ENCODE measurements around the gene SRGAP1. TPM values are rescaled to one million over a fixed set of nuclear protein-coding genes. Genes with fewer than 3 reads are reported as not detected.

Gene SRGAP1
- total and polyA plus RNA-seq, 9 of the 15 experiments (the other 6 are each of a cell fraction or from before 2014, with no cell fraction given), result 0.01 to 0.13 (median 0.04) TPM; not detected in 3

DNA sequence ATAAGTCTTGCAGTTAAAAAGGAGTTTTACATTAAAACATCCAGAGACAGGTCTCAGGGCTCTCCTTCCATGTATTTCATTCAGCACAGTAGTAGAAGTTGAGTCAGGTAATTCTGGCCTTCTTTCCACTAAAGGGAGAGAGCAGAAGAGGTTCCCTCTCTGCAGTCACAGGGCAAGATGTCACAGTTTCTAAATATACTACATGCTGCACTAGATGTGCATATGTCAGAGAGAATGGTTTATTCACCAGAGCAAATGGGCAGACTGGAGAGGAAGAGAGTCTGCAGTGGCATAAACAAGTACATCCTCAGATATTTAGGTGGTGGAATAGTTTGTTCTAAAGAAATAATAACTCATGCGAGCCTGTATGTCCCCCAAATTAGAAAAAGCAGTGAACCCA is 245.5 kb downstream of the SRGAP1 start (continued):
- TF ChIP-seq SRSF1 (IDR thresholded peaks at IDR 0.05; ENCODE audit: low read depth, low read length) (no peak), SIN3A (IDR thresholded peaks at IDR 0.05; ENCODE audit: borderline replicate concordance in 2 of 2, control insufficient read depth in 1 of 2, low read depth in 2 of 2, low read length in 2 of 2) (no peak)

DNA sequence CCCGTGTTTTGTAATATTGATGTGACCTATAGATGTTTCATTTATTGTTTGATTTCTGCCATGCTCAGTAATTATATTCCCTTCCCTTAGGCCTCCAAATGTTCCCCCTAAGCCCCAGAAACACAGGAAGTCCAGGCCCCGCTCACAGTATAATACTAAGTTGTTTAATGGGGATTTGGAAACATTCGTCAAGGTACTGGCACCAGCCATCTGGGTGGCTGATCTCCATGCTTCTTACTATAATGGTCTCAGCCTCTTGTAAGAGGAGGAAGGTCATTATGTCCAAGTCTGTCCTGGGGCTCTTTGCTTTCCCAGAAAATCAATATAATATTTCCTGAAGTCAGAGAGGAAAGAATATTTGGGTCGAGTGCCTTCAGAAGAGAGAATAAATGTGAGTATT is 246.7 kb downstream of the SRGAP1 start:
- H3K9me1 ChIP-seq (ENCODE audit: control insufficient read depth, insufficient read depth, low read length), result no peaks in the 10 kb centered on the region
- WGBS (ENCODE audit: insufficient coverage, low coverage, missing lambda C conversion rate), result 0% methylated on average over 4 of the region's 4 CpGs
- TF ChIP-seq, protein P1, sequence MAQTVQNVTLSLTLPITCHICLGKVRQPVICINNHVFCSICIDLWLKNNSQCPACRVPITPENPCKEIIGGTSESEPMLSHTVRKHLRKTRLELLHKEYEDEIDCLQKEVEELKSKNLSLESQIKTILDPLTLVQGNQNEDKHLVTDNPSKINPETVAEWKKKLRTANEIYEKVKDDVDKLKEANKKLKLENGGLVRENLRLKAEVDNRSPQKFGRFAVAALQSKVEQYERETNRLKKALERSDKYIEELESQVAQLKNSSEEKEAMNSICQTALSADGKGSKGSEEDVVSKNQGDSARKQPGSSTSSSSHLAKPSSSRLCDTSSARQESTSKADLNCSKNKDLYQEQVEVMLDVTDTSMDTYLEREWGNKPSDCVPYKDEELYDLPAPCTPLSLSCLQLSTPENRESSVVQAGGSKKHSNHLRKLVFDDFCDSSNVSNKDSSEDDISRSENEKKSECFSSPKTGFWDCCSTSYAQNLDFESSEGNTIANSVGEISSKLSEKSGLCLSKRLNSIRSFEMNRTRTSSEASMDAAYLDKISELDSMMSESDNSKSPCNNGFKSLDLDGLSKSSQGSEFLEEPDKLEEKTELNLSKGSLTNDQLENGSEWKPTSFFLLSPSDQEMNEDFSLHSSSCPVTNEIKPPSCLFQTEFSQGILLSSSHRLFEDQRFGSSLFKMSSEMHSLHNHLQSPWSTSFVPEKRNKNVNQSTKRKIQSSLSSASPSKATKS (CRISPR knock-in tag; IDR thresholded peaks at IDR 0.05), result no peak
- no peak for TF ChIP-seq WHSC1 (IDR thresholded peaks at IDR 0.05; ENCODE audit: low read length)
- TF ChIP-seq, protein P2, sequence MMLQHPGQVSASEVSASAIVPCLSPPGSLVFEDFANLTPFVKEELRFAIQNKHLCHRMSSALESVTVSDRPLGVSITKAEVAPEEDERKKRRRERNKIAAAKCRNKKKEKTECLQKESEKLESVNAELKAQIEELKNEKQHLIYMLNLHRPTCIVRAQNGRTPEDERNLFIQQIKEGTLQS (IDR thresholded peaks at IDR 0.05), result no peak
- TF ChIP-seq, protein P2 (CRISPR knock-in tag; conservative IDR thresholded peaks at IDR 0.05), result no peak
- TF ChIP-seq, protein P3, sequence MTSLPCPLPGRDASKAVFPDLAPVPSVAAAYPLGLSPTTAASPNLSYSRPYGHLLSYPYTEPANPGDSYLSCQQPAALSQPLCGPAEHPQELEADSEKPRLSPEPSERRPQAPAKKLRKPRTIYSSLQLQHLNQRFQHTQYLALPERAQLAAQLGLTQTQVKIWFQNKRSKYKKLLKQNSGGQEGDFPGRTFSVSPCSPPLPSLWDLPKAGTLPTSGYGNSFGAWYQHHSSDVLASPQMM (CRISPR knock-in tag; IDR thresholded peaks at IDR 0.05), result no peak
- TF ChIP-seq, protein P4, sequence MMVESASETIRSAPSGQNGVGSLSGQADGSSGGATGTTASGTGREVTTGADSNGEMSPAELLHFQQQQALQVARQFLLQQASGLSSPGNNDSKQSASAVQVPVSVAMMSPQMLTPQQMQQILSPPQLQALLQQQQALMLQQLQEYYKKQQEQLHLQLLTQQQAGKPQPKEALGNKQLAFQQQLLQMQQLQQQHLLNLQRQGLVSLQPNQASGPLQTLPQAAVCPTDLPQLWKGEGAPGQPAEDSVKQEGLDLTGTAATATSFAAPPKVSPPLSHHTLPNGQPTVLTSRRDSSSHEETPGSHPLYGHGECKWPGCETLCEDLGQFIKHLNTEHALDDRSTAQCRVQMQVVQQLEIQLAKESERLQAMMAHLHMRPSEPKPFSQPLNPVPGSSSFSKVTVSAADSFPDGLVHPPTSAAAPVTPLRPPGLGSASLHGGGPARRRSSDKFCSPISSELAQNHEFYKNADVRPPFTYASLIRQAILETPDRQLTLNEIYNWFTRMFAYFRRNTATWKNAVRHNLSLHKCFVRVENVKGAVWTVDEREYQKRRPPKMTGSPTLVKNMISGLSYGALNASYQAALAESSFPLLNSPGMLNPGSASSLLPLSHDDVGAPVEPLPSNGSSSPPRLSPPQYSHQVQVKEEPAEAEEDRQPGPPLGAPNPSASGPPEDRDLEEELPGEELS (CRISPR knock-in tag; IDR thresholded peaks at IDR 0.05; ENCODE audit: borderline replicate concordance), result no peak
- no peak for TF ChIP-seq YY1 (IDR thresholded peaks at IDR 0.05; ENCODE audit: borderline replicate concordance in 1 of 3, control insufficient read depth in 1 of 3, extremely low read depth in 1 of 3, insufficient read depth in 3 of 3, insufficient read length in 1 of 3, insufficient replicate concordance in 2 of 3, low read depth in 1 of 3, low read length in 2 of 3)
- no peak for TF ChIP-seq ZBTB7A (IDR thresholded peaks at IDR 0.05; ENCODE audit: borderline replicate concordance, control insufficient read depth, low read depth, low read length)
- no peak for TF ChIP-seq ZNF3 (CRISPR knock-in tag; IDR thresholded peaks at IDR 0.05)
- no peak for TF ChIP-seq CCNT2 (IDR thresholded peaks at IDR 0.05; ENCODE audit: borderline replicate concordance, extremely low read depth, insufficient read length, low read depth, low read length)
- TF ChIP-seq HDGF (IDR thresholded peaks at IDR 0.05), result no peak
- no peak for TF ChIP-seq TCF7 (IDR thresholded peaks at IDR 0.05; ENCODE audit: borderline replicate concordance)

More for the DNA sequence above, 246.7 kb downstream of the SRGAP1 start:
- Histone ChIP-seq H3K27me3 (ENCODE audit: control insufficient read depth in 2 of 2, insufficient read depth in 2 of 2, low read length in 2 of 2) (no peaks in the 10 kb centered on the region; a peak in 2 of 5 replicates), H2AFZ (ENCODE audit: low read depth, low read length) (no peak overlapping the region), H3K4me1 (replicated peaks in 1 of 2; ENCODE audit: control insufficient read depth in 2 of 2, insufficient read depth in 2 of 2, low read length in 2 of 2) (no peaks in the 10 kb centered on the region), H4K20me1 (replicated peaks; ENCODE audit: control insufficient read depth, insufficient read depth, low read length) (no peaks in the 10 kb centered on the region), H3K4me3 (no peak overlapping the region), H3K36me3 (ENCODE audit: control insufficient read depth, insufficient read depth, low read length) (no peaks in the 10 kb centered on the region), H3K9ac (ENCODE audit: insufficient read depth in 1 of 2, low read depth in 2 of 2, low read length in 2 of 2) (no peak overlapping the region), H3K9me3 (replicated peaks; ENCODE audit: control insufficient read depth, insufficient read depth, low read depth, low read length) (no peaks in the 10 kb centered on the region), H3K27ac (ENCODE audit: extremely low read depth, low read depth, low read length) (no peak overlapping the region), H3K79me2 (ENCODE audit: control insufficient read depth, insufficient read depth, low read length) (no peaks in the 10 kb centered on the region), H3K4me2 (ENCODE audit: insufficient read depth, low read length) (no peak overlapping the region)
- DNase-seq (ENCODE audit: extremely low read depth in 1 of 4, low spot score in 3 of 4), result no peak
- intact Hi-C loops (cut with micrococcal nuclease), result no loop called here
- BruUV-seq (replicated peaks), result no TSS peak
- POLR2A ChIA-PET, result no interaction called here
- in situ Hi-C loops (cut with MboI), result no loop called here
- no peak for FAIRE-seq
- no peak for ATAC-seq
- CTCF ChIA-PET (ENCODE audit: low intra/inter-chr PET ratio), result no interaction called here

Data from K562 (cell line).